Left renal cortex interstitium (tissue), 4 donors: Measurements from ENCODE around the gene FMO1. TPM values are rescaled to one million over a fixed set of nuclear protein-coding genes. Genes with fewer than 3 reads are reported as not detected.
"Not testable (repeated sequence)": the region's sequence is repeated elsewhere in the genome, so short reads cannot be mapped to it uniquely, and the experiment has no call there.

Source experiments
- DNase-seq, 4 donors: peaks; one replicate each; pipeline ENCODE4 v3.0.0-alpha.2; 2013; ENCODE audit warnings: low read depth in 4 of 4, low spot score in 2 of 4, missing footprints in 1 of 4
- polyA plus RNA-seq, 4 donors: library from polyadenylated mRNA; unstranded; fragments of 120-200 nt; gene quantifications; one replicate each; pipeline ENCODE4 v1.2.1, GENCODE V29; 2013; ENCODE audit not compliant: insufficient read length in 4 of 4

The FMO1 gene
- polyA plus RNA-seq, 4 donors, result 99.8 to 197 (median 186) TPM

DNA sequence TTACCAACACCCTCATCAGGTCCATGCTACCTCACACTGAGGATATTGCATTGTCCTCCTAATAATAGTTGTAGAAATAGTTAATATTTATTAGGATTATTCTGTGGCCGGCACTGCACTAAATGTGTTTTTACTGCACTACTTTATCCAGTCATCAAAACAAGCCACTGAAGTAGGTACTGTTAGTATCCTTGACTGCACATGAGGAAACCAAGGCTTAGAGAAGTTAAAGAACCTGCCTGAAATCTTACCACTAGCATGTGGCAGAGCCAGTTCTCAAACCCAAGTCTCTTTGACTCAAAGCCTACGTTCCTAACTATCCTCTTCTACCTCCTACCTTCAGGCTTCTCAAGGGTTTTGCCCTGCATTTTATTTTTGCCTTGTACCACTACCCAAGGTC, 30.9 kb downstream of the FMO1 start:
- no peak for DNase-seq

DNA sequence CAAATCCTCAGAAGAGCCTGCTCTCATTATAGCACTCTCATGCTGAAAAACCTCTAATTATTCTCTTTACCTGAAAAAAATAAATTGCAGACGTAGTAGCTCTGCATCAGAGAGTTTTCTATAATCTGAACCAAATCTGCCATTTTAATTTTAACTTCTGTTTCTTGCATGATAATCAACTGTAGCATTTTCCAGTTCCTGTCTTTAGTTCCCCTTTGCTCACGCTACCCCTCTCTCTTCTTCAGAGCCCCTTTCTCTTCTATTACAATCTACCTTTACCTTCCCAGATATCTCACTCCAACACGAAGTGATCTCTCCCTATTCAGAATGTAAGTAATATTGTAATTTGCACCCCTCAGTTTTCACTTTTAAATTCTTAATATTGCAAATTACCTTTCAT, 31.4 kb downstream of the FMO1 start:
- no peak for DNase-seq

DNA sequence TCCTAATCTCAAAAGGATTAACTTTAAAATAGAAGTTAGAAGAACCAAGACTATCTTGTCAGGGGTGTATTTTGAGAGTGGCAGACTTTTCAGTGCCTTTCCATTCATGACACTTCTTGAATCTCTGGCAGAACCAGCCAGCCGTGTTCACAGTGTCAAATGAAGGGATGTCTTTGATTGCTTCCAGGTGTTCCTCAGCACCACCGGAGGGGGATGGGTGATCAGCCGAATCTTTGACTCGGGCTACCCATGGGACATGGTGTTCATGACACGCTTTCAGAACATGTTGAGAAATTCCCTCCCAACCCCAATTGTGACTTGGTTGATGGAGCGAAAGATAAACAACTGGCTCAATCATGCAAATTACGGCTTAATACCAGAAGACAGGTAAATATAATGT, 32.3 kb downstream of the FMO1 start:
- DNase-seq, result no peak

DNA sequence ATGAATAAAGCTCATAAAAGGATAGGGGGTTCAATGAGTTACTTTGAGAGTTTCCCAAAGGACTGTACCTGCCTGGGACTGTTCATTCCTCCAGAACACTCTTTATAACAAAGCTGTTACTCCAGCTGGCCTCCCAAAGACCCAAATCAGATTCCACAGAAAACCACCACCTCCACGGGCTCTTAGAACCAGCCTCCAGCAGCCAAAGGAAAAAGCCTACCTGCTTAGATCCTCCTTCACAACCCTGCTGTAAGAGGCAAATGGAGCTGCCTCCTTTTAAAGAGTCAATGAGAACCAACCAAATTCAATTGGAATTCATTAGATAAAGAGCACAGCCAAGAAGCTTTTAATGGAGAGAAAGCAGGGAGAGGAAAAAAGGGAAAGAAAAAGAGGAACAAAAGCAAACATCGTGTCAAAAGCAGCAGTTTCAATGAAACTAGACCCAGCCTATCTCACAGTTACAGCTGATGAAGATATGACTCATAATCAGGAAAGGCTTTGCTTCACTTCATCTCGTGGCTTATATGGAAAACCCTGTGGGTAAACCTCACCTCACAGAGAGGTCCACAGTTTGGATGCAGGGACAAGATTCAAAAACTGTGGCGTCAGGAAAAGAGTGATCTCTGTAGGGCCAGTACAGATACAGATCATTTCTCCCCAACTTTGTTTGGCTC, 37.9 kb downstream of the FMO1 start:
- no peak for DNase-seq

DNA sequence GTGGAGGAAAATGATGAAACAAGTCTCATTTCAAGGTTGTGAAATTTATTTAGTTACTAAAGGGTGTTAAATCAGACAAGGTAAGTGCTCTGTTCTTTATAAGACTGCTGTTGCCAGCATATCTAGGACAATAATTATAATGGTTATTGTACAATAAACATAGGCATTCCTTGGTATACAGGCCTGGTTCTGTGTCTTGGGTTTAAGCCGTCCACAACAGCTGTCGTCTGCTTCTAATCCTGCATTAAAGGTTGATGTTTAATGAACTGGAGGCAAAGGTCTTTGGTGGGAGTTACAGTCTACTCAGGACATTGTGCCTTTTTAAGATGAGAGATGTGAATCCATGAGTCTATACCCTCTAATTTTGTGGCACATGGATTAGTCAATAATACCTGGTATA, 42.3 kb downstream of the FMO1 start:
- no peak for DNase-seq

DNA sequence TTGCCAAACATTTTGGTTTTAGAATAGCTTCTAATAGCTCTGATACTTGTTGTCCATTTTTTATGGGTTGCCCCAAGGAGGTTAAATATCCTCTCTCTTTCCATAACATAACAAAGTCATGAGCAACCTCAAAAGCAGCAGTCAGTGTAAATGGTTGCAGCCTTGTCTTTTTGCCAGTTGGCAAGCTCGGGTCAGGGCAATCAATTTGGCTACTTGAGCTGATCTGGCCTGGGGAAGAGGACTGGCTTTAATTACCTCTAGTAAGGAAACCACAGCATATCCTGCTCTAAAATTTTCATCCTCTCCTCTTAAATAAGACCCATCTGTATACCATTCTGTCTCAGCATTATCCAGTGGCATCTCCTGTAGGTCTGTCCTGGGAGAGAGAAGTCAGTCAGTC, 44.5 kb downstream of the FMO1 start:
- DNase-seq, result no peak

DNA sequence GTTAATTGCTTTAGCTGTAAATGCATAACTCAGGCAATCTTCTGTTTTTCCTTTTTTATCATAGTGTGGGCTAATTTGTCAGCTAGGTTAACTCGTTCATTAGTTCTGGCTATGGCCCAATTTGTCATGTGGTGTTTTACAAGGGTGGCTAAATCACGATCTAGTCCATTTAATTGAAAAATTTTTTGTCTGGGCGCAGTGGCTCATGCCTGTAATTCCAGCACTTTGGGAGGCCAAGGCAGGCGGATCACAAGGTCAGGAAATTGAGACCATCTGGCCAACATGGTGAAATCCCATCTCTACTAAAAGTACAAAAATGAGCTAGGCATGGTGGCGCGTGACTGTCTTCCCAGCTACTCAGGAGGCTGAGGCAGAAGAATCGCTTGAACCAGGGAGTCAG, 47.1 kb downstream of the FMO1 start:
- not testable (repeated sequence) for DNase-seq

DNA sequence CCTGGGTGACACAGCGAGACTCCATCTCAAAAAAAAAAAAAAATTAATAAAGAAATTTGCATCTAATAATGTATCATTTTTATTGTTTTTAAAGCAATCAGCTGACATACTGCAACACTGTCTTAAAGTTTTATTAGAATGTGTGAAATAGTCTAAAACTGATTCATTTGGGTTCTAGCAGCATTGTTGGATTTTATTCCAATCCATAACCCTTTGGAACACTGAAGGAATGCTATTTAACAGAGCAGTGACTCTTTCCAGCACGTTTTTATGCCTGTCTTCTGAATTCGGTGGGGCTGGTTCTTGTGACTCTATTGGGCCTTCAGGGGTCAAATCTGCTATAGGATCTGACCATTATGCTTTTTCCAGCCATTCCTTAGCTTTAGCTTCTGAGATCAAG, 47.5 kb downstream of the FMO1 start:
- no peak for DNase-seq

DNA sequence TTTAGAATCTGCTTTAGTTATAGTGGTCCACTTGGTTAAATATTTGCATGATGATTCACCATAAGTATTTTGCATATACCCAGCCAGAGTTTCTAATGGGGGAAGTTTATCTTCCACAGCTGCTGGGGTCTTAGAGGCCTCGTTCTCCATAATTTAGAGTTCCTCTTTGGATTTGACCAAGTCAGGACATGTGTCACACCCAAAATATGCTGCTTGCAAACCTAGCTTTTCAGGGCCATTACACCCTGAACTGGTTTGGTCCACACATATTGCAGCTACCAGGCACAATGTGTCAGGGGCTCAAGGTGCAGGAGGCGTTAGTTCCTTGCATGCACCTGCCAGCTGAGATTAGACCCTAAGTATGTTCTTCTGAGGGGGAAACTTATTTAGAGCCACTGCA, 48.6 kb downstream of the FMO1 start:
- no peak for DNase-seq

DNA sequence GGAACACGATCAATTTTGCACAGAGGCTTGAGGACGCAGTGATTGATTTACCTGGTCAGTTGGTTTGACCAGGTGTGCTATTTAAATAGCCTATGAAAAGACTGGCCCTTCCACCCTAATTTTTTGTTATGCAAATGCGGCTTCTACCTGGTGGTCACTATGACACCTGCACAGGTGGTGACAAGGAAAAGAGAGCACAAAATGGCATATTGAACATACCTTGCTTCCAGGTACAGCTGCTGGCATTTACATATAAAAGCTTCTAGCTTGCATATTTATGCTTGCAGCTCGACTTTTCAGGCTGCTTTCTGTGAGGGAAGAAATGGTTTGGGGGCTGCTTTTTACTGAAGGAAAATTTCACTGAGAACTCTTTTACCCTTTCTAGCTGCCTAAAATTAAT, 50.4 kb downstream of the FMO1 start:
- no peak for DNase-seq

DNA sequence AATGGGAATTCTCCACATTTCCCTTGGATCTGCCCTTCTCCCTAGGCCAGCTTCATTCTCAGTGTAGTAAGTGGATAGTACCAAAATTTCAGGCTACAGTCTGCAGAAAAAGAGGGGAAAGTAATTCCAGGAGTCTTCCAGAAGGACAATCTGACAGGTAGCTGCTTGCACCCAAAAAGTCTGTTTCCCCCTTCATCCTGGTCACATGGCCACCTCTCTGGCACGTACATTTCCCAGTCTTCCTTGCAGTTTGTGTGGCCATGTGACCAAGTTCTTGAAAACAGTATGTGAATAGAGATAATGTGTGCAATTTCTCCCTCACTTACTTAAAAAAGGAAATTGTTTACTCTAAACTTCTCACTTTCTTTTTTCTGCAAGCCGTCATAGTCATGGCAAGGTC, 51.0 kb downstream of the FMO1 start:
- no peak for DNase-seq

DNA sequence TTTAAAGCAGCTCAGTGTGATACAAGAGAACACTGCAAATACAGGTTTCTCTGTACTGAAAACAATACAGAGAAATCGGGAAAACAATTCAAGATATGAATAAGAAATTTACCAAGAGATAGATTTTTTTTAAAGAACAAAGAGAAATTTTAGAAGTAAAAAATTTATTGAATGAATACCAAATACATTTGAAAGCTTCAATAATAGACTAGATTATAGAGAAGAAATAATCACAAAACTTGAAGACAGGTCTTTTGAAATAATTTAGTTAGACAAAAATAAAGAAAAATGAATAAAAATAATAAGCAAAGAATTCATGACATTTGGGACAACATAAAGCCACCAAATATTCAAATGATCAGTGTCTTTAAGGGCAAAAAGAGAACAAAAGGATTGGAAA, 52.1 kb downstream of the FMO1 start:
- DNase-seq, result no peak

DNA sequence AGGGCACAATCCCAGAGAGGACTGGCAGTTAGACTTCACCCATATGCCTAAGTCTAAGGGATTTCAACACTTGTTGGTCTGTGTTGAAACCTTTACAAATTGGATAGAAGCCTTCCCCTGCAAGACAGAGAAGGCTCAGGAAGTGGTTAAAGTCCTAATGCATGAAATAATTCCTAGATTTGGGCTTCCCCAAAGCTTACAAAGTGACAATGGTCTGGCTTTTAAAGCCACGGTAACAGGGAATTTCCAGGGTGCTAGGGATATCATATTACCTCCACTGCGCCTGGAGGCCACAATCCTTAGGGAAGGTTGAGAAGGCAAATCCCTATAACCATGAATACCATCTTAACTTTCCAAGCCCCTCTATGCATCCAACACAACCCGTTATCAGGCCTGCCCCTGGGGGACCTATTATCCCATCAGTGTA, 62.4 kb downstream of the FMO1 start:
- DNase-seq, result no peak

DNA sequence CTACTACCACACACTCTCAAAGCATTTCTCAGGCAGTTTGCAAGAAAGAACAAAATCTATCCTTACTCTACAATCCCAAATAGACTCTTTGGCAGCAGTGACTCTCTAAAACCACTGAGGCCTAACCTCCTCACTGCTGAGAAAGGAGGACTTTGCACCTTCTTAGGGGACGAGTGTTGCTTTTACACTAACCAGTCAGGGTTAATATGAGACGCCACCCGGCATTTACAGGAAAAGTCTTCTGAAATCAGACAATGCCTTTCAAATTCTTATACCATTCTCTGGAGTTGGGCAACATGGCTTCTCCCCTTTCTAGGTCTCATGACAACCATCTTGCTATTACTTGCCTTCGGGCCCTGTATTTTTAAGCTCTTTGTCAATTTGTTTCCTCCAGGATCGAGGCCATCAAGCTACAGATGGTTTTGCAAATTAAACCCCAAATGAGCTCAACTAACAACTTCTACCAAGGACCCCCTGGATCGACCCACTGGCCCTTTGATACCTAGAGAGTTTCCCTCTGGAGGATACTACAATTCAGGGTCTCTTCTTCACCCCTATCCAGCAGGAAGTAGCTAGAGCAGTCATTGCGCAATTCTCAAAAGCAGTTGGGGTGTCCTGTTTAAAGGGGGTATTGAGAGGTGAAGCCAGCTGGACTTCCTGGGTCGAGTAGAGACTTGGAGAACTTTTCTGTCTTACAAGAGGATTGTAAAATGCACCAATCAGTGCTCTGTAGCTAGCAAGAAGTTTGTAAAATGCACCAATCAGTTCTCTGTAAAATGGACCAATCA, 63.7 kb downstream of the FMO1 start:
- DNase-seq, result no peak

DNA sequence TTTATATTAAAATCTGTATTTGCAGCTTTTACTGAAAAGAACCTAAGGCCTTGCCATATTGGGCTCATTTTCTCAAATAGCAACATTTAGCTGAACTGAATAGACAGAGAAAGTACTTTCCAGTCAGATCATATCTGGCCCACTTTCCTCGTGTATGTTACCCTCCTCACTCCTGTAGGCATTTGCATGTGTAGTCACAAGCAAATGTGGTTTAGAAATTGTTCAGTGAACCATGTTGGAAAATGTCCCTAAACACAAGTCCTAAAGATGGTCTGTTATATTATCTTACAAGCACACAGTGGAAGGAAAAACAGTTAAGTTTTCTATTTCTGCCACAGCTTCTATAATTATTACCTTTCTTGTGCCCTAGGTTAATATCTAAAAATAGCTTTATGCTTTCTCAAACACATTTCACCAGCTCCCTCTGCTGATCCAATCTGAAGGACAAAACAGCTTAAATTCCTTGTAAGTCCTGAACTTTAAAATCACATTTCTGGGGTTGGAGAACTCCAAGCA, 65.1 kb downstream of the FMO1 start:
- DNase-seq, result no peak

DNA sequence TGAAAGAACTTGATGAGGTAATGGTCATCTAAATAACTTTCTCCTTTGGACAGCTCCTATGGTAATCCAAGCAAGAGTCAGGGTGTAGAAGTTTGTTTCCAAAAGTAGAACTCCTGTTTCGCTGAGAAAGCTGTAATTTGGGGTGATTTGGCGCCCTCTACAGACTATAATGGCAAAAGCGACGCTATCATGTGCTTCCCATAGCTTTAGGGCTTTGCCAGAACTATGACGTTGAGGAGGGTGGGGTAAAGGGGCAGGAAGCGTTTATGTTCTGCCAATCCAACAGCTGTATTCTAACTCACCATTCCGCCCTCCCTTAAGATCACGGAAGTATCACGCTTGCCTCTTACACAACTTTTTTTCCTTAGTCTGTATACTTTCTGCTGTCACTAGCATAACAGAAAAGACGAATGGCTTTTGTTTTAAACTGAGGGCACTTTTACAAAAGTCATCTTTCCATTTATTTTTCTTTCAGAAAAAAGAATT, 65.6 kb downstream of the FMO1 start, which contains the start of gene FMO4:
TSS of gene FMO4 (plus strand) at position 349 of the 486 bp plus-strand sequence. CDS start 5,643 bp downstream, outside the sequence.
- DNase-seq, result peak; percentile 95 to 99 (median 96)

DNA sequence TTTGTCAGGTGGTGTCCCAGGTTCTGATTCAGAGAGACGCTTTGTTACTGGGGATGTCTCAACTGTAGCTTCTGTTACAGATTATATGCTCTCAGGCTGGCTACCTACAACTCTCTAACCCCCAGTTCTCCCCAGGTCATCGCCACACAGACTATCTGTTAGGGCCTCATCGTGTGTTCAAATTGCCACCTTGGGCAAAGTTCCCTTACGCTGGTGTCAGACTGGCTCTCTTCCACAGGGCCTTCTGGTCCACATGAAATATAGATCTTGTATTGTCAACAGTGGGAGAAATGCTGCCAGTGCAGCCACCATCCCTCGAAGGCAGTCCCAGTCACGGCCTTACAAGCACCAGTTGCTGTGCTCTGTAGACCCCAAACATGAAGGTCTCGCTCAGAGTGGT, 81.0 kb downstream of the FMO1 start:
- no peak for DNase-seq

DNA sequence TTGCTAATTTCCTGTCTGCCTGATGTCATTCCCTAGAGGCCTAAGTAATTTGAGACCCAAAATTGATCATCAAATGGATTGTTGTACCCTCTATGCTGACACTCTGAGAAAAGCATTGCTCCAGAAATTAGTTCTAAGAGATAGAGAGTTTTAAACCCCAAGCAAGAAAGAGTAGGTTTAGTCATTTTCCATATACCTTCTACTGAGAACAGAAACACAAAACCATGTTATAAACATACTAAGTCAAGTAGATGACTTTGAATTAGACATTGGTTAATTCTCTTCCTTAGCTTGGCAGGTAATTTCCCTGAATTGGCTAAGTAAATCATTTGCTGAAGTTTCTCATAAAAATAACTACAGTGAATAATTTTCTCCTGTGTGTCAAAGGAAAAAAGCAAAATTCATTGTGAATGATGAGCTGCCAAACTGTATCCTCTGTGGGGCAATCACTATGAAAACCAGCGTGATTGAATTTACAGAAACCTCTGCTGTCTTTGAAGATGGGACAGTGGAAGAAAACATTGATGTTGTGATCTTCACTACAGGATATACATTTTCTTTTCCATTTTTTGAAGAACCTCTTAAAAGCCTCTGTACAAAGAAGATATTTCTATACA, 85.8 kb downstream of the FMO1 start:
- no peak for DNase-seq
